Measurements from ENCODE around the gene DPP8. TPM values are rescaled to one million over a fixed set of nuclear protein-coding genes. Genes with fewer than 3 reads are reported as not detected.

The DPP8 gene
- total RNA-seq, 2 donors from 2014 or later = 46.4 to 48.5 TPM

- Mint-ChIP-seq H3K36me3 (no peaks in the 10 kb centered on the region), H3K27me3 (peaks cover 14 to 16% of the 10 kb centered on the region in 2 donors), H3K4me3 (no peak overlapping the region), H3K9me3 (no peaks in the 10 kb centered on the region), H3K27ac (no peak overlapping the region), H3K4me1 (ENCODE audit: low read depth in 2 of 2) (peaks cover 0 to 6% of the 10 kb centered on the region in 2 donors)
- DNase-seq (ENCODE audit: low spot score) = no peak
- ATAC-seq = no peak
Measured at GRCh38 chr15:65412556-65412955, 104.9 kb downstream of the DPP8 start.

GRCh38 chr15:65411465-65412071 is 105.9 kb downstream of the DPP8 start:
- no peaks in the 10 kb centered on the region for H3K36me3 Mint-ChIP-seq
- DNase-seq (ENCODE audit: low spot score) = no peak
- H3K27ac Mint-ChIP-seq = no peak overlapping the region
- H3K9me3 Mint-ChIP-seq = no peaks in the 10 kb centered on the region
- peaks cover 9 to 10% of the 10 kb centered on the region in 2 donors for H3K27me3 Mint-ChIP-seq
- peaks cover 0 to 6% of the 10 kb centered on the region in 2 donors for H3K4me1 Mint-ChIP-seq (ENCODE audit: low read depth in 2 of 2)
- H3K4me3 Mint-ChIP-seq = no peak overlapping the region
- no peak for ATAC-seq

- H3K9me3 Mint-ChIP-seq = no peaks in the 10 kb centered on the region
- H3K27ac Mint-ChIP-seq = no peak overlapping the region
- peaks cover 9 to 10% of the 10 kb centered on the region in 2 donors for H3K27me3 Mint-ChIP-seq
- H3K4me3 Mint-ChIP-seq = no peak overlapping the region
- DNase-seq (ENCODE audit: low spot score) = no peak
- ATAC-seq = no peak
- H3K4me1 Mint-ChIP-seq (ENCODE audit: low read depth in 2 of 2) = peaks cover 0 to 6% of the 10 kb centered on the region in 2 donors
- H3K36me3 Mint-ChIP-seq = no peaks in the 10 kb centered on the region
Measured at GRCh38 chr15:65410972-65411371, 106.5 kb downstream of the DPP8 start.

GRCh38 chr15:65410036-65410435 is 107.5 kb downstream of the DPP8 start:
- ATAC-seq = no peak
- Mint-ChIP-seq H3K9me3 (no peaks in the 10 kb centered on the region), H3K36me3 (no peaks in the 10 kb centered on the region), H3K27me3 (peaks cover 9 to 10% of the 10 kb centered on the region in 2 donors), H3K4me3 (no peak overlapping the region), H3K4me1 (ENCODE audit: low read depth in 2 of 2) (peaks cover 0 to 6% of the 10 kb centered on the region in 2 donors), H3K27ac (no peak overlapping the region)
- DNase-seq (ENCODE audit: low spot score) = no peak

- ATAC-seq (peak; percentile 65 to 68), DNase-seq (ENCODE audit: low spot score) (no peak)
- no peak overlapping the region for H3K4me3 Mint-ChIP-seq
- peaks cover 0 to 6% of the 10 kb centered on the region in 2 donors for H3K4me1 Mint-ChIP-seq (ENCODE audit: low read depth in 2 of 2)
- H3K36me3 Mint-ChIP-seq = no peaks in the 10 kb centered on the region
- no peak overlapping the region for H3K27ac Mint-ChIP-seq
- H3K27me3 Mint-ChIP-seq = peaks cover 9 to 10% of the 10 kb centered on the region in 2 donors
- H3K9me3 Mint-ChIP-seq = no peaks in the 10 kb centered on the region
Measured at GRCh38 chr15:65409036-65409631, 108.4 kb downstream of the DPP8 start.

GRCh38 chr15:65408324-65409035 is 109.0 kb downstream of the DPP8 start:
- H3K4me1 Mint-ChIP-seq (ENCODE audit: low read depth in 2 of 2) = peaks cover 0 to 6% of the 10 kb centered on the region in 2 donors
- no peak overlapping the region for H3K4me3 Mint-ChIP-seq
- no peaks in the 10 kb centered on the region for H3K9me3 Mint-ChIP-seq
- H3K27me3 Mint-ChIP-seq = peaks cover 9 to 10% of the 10 kb centered on the region in 2 donors
- H3K27ac Mint-ChIP-seq = no peak overlapping the region
- no peaks in the 10 kb centered on the region for H3K36me3 Mint-ChIP-seq
- DNase-seq (ENCODE audit: low spot score) (no peak), ATAC-seq (no peak)

- no peak for DNase-seq (ENCODE audit: low spot score)
- Mint-ChIP-seq H3K27me3 (peaks cover 9 to 10% of the 10 kb centered on the region in 2 donors), H3K27ac (no peak overlapping the region), H3K4me1 (ENCODE audit: low read depth in 2 of 2) (peaks cover 0 to 6% of the 10 kb centered on the region in 2 donors), H3K36me3 (no peaks in the 10 kb centered on the region), H3K4me3 (no peak overlapping the region), H3K9me3 (no peaks in the 10 kb centered on the region)
- no peak for ATAC-seq
Measured at GRCh38 chr15:65406424-65407000, 111.0 kb downstream of the DPP8 start.

GRCh38 chr15:65405791-65406423 is 111.6 kb downstream of the DPP8 start:
- no peak for ATAC-seq
- DNase-seq (ENCODE audit: low spot score) = no peak
- H3K36me3 Mint-ChIP-seq = no peaks in the 10 kb centered on the region
- peaks cover 0 to 6% of the 10 kb centered on the region in 2 donors for H3K4me1 Mint-ChIP-seq (ENCODE audit: low read depth in 2 of 2)
- no peak overlapping the region for H3K27ac Mint-ChIP-seq
- no peaks in the 10 kb centered on the region for H3K9me3 Mint-ChIP-seq
- H3K4me3 Mint-ChIP-seq = no peak overlapping the region
- H3K27me3 Mint-ChIP-seq = peaks cover 10 to 13% of the 10 kb centered on the region in 2 donors

- no peak for ATAC-seq
- Mint-ChIP-seq H3K27ac (no peak overlapping the region), H3K27me3 (peaks cover 0 to 8% of the 10 kb centered on the region in 2 donors), H3K9me3 (no peaks in the 10 kb centered on the region), H3K4me1 (ENCODE audit: low read depth in 2 of 2) (peaks cover 0 to 4% of the 10 kb centered on the region in 2 donors), H3K4me3 (no peak overlapping the region), H3K36me3 (no peaks in the 10 kb centered on the region)
- no peak for DNase-seq (ENCODE audit: low spot score)
Measured at GRCh38 chr15:65404186-65404872, 113.2 kb downstream of the DPP8 start.

- H3K4me1 Mint-ChIP-seq (ENCODE audit: low read depth in 2 of 2) = no peaks in the 10 kb centered on the region
- no peaks in the 10 kb centered on the region for H3K36me3 Mint-ChIP-seq
- no peak overlapping the region for H3K4me3 Mint-ChIP-seq
- DNase-seq (ENCODE audit: low spot score) (no peak), ATAC-seq (no peak)
- H3K27ac Mint-ChIP-seq = no peak overlapping the region
- peaks cover under 1 to 9% of the 10 kb centered on the region in 2 donors for H3K27me3 Mint-ChIP-seq
- no peaks in the 10 kb centered on the region for H3K9me3 Mint-ChIP-seq
Measured at GRCh38 chr15:65402961-65403360, 114.5 kb downstream of the DPP8 start.

- peaks cover 13 to 16% of the 10 kb centered on the region in 2 donors for H3K27me3 Mint-ChIP-seq
- no peak overlapping the region for H3K27ac Mint-ChIP-seq
- no peaks in the 10 kb centered on the region for H3K36me3 Mint-ChIP-seq
- DNase-seq (ENCODE audit: low spot score) (no peak), ATAC-seq (no peak)
- H3K4me1 Mint-ChIP-seq (ENCODE audit: low read depth in 2 of 2) = no peaks in the 10 kb centered on the region
- no peak overlapping the region for H3K4me3 Mint-ChIP-seq
- H3K9me3 Mint-ChIP-seq = no peaks in the 10 kb centered on the region
Measured at GRCh38 chr15:65401611-65402240, 115.8 kb downstream of the DPP8 start.

- no peaks in the 10 kb centered on the region for H3K36me3 Mint-ChIP-seq
- no peaks in the 10 kb centered on the region for H3K4me1 Mint-ChIP-seq (ENCODE audit: low read depth in 2 of 2)
Measured at GRCh38 chr15:65400760-65401610, 116.5 kb downstream of the DPP8 start.

More at GRCh38 chr15:65400760-65401610, 116.5 kb downstream of the DPP8 start:
- Mint-ChIP-seq H3K27ac (no peak overlapping the region), H3K4me3 (no peak overlapping the region), H3K9me3 (no peaks in the 10 kb centered on the region), H3K27me3 (peaks cover 20 to 22% of the 10 kb centered on the region in 2 donors)
- peak; percentile 64 to 74 for ATAC-seq
- no peak for DNase-seq (ENCODE audit: low spot score)
